Lower lobe of right lung (tissue), 2 donors: Measurements from ENCODE around the gene MAGI3. TPM values are rescaled to one million over a fixed set of nuclear protein-coding genes. Genes with fewer than 3 reads are reported as not detected.

ENCODE experiments used
- ATAC-seq, 2 donors: fragments of 200-7000 bp; cut with Tn5 transposase; one replicate each; pipeline ENCODE4 v1.9.1; 2020 to 2022; ENCODE audit warnings: mild to moderate bottlenecking in 2 of 2, moderate library complexity in 2 of 2
- DNase-seq: peaks from one replicate; pipeline ENCODE4 v3.0.0-alpha.2; 2020
- H3K27ac ChIP-seq: fragments of 200-600 bp; one replicate; pipeline ENCODE4 v1.8.0; 2022
- H3K27me3 ChIP-seq: fragments of 200-600 bp; one replicate; pipeline ENCODE4 v1.8.0; 2022; ENCODE audit warnings: low read depth
- H3K36me3 ChIP-seq: fragments of 200-600 bp; one replicate; pipeline ENCODE4 v1.8.0; 2022; ENCODE audit warnings: mild to moderate bottlenecking
- H3K4me1 ChIP-seq: fragments of 200-600 bp; one replicate; pipeline ENCODE4 v1.8.0; 2022
- H3K4me3 ChIP-seq: fragments of 200-600 bp; one replicate; pipeline ENCODE4 v1.8.0; 2022; ENCODE audit warnings: mild to moderate bottlenecking
- H3K9me3 ChIP-seq: fragments of 200-600 bp; one replicate; pipeline ENCODE4 v1.8.0; 2022
- intact Hi-C: fragments of 100-400 bp; cut with DNase I; formaldehyde crosslinking; loops from one replicate; pipeline ENCODE4 v1.11.0; 2022
- total RNA-seq: library from RNA; stranded (reverse); fragmentation: NEBNext Ultra II Directional; extraction: Animal tissue kit (Norgen Biotek cat#: 25700); gene quantifications from one replicate; pipeline ENCODE4 v1.2.1, GENCODE V29; 2021
- TF ChIP-seq, protein P1 (sequence below): fragments of 200-600 bp; IDR thresholded peaks from one replicate; pipeline ENCODE4 v1.8.0; 2022; ENCODE audit warnings: antibody characterized with exemption, mild to moderate bottlenecking
- donor health status: DM: no; HTN: yes; CAD: no; lungs with severe emphysema.

Gene MAGI3
- total RNA-seq, 1 donor from 2014 or later = 69.9 TPM

DNA sequence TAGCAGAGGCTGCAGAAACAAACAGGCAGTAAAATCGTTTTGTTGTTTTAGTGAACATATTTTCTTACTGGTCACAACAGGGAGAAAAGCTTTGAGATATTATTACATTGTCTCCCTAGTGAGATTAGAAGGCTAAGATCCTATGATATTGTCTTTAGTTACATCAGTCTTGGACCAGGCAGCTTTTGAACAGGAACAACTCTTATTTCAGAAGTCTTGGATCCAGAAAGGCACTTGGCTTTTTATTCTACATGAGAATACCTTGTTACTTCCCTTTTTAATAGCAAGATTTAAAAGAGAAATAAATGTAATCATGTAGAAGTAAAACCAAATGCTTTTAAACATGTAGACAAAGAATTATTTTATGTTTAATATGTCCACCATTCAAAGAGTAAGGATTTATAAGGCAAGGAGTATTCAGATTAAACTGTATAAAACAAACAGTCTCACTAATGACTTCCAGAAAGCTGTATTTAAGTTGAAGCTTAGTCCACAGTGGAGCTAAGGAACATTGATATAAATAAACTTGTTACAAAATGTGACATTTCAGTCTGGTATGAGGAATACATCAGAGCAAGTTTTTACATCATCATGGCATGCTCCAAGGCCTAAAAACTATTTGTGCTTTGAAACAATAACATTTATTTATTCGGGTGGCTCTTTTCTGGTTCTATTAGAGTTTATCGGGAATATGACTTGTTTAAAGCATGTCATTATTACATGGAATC is 296.7 kb downstream of the MAGI3 start:
- Histone ChIP-seq H3K4me1 (no peaks in the 10 kb centered on the region), H3K36me3 (peaks cover 6% of the 10 kb centered on the region), H3K4me3 (no peak overlapping the region), H3K27me3 (no peaks in the 10 kb centered on the region), H3K27ac (no peak overlapping the region), H3K9me3 (no peaks in the 10 kb centered on the region)
- intact Hi-C loops = no loop called here
- DNase-seq = no peak
- TF ChIP-seq, protein P1, sequence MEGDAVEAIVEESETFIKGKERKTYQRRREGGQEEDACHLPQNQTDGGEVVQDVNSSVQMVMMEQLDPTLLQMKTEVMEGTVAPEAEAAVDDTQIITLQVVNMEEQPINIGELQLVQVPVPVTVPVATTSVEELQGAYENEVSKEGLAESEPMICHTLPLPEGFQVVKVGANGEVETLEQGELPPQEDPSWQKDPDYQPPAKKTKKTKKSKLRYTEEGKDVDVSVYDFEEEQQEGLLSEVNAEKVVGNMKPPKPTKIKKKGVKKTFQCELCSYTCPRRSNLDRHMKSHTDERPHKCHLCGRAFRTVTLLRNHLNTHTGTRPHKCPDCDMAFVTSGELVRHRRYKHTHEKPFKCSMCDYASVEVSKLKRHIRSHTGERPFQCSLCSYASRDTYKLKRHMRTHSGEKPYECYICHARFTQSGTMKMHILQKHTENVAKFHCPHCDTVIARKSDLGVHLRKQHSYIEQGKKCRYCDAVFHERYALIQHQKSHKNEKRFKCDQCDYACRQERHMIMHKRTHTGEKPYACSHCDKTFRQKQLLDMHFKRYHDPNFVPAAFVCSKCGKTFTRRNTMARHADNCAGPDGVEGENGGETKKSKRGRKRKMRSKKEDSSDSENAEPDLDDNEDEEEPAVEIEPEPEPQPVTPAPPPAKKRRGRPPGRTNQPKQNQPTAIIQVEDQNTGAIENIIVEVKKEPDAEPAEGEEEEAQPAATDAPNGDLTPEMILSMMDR = no peak
- no peak for ATAC-seq

DNA sequence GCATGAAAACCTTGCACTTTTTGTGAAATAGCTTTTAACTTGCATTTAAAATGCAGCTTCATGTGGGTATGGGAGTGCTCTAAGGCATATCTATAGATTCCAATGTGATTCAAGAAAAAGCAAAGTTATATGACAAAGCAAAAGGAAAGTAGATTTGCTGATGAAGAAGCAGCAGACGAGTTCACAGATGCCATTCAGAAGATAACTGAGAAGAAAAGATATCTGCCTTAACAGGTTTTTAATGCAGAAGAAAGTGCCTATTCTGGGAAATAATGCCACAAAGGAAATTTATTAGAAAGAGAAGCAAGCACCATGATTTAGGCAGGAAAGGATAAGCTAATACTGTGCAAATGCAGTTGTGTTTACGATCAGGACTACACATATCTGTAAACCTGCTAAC is 300.9 kb downstream of the MAGI3 start:
- H3K4me1 ChIP-seq = no peaks in the 10 kb centered on the region
- H3K4me3 ChIP-seq = no peak overlapping the region
- no peak overlapping the region for H3K27ac ChIP-seq
- intact Hi-C loops = no loop called here
- peaks cover 17% of the 10 kb centered on the region for H3K9me3 ChIP-seq
- H3K27me3 ChIP-seq = no peaks in the 10 kb centered on the region
- DNase-seq = no peak
- no peak for ATAC-seq
- no peaks in the 10 kb centered on the region for H3K36me3 ChIP-seq
- TF ChIP-seq, protein P1 = no peak

DNA sequence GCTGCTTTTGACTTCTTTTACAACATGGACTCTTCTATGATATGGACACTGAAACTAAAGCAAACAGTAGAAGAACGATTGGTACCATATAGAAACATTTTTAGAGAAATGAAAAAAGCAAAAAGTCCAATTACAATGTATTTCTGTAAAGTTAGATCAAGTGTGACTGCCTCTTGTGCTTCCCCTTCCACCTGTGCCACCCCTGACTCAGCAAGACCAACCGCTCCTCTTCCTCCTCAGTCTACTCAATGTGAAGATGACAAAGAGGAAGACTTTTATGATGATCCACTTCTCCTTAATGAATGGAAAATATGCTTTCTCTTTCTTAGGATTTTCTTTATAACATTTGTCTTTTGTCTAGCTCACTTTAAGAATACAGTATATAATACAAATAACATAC is 302.0 kb downstream of the MAGI3 start:
- TF ChIP-seq, protein P1 = no peak
- intact Hi-C loops = no loop called here
- Histone ChIP-seq H3K27me3 (no peaks in the 10 kb centered on the region), H3K4me3 (no peak overlapping the region), H3K4me1 (no peaks in the 10 kb centered on the region), H3K9me3 (peaks cover 17% of the 10 kb centered on the region), H3K36me3 (no peaks in the 10 kb centered on the region), H3K27ac (no peak overlapping the region)
- ATAC-seq (no peak), DNase-seq (no peak)

GRCh38 chr1:113692824-113693431 is 302.6 kb downstream of the MAGI3 start:
- H3K4me1 ChIP-seq = no peaks in the 10 kb centered on the region
- no peak overlapping the region for H3K27ac ChIP-seq
- peaks cover 17% of the 10 kb centered on the region for H3K9me3 ChIP-seq
- H3K27me3 ChIP-seq = no peaks in the 10 kb centered on the region
- ATAC-seq (no peak), DNase-seq (no peak)
- TF ChIP-seq, protein P1 = no peak
- intact Hi-C loops = no loop called here
- no peaks in the 10 kb centered on the region for H3K36me3 ChIP-seq
- no peak overlapping the region for H3K4me3 ChIP-seq

- no peak for ATAC-seq
- no peak for DNase-seq
- Histone ChIP-seq H3K4me1 (no peaks in the 10 kb centered on the region), H3K9me3 (peaks cover 17% of the 10 kb centered on the region), H3K27ac (no peak overlapping the region), H3K27me3 (no peaks in the 10 kb centered on the region), H3K4me3 (no peak overlapping the region), H3K36me3 (peaks cover 8% of the 10 kb centered on the region)
- intact Hi-C loops = no loop called here
- TF ChIP-seq, protein P1 = no peak
Observed at GRCh38 chr1:113694910-113695309, 304.6 kb downstream of the MAGI3 start.
